ENCODE data around the gene GNL3. TPM values are rescaled to one million over a fixed set of nuclear protein-coding genes. Genes with fewer than 3 reads are reported as not detected.

The GNL3 gene
- total and polyA plus RNA-seq, 2 of the 8 experiments (the other 6 are each of a cell fraction or from before 2014, with no cell fraction given) = 45.5 to 184 TPM

DNA sequence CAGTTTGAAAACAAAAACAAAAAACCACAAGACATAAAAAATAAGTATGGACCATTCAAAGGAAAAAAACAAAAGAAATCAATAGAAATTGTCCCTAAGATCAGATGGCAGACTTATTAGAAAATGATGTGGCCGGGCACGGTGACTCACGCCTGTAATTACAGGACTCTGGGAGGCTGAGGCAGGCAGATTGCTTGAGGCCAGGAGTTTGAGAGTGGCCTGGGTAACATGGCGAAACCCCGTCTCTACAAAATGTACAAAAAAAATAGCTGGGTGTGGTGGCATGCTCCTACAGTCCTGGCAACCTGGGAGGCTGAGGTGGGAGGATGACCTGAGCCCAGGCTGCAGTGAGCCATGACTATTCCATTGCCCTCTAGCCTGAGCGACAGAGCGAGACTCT, 36.7 kb downstream of the GNL3 start:
- H3K18ac ChIP-seq (ENCODE audit: extremely low read depth, low read length) = no peak overlapping the region
- no peak for DNase-seq (ENCODE audit: low read depth in 1 of 2, low spot score in 2 of 2)
- no peak overlapping the region for H3K9ac ChIP-seq (replicated peaks in 1 of 4; ENCODE audit: extremely low read depth in 1 of 4, low read depth in 3 of 4, low read length in 3 of 4)
- H3K4me2 ChIP-seq (ENCODE audit: insufficient read depth in 1 of 2, low read depth in 2 of 2, low read length in 2 of 2) = no peak overlapping the region
- H3K23me2 ChIP-seq (ENCODE audit: low read depth, low read length) = no peaks in the 10 kb centered on the region
- no peak overlapping the region for H4K5ac ChIP-seq (ENCODE audit: insufficient read length, low read depth, low read length)
- no peaks in the 10 kb centered on the region for H4K20me1 ChIP-seq (replicated peaks in 1 of 2; ENCODE audit: control insufficient read depth in 1 of 2, insufficient read depth in 2 of 2, low read length in 2 of 2)
- no peak overlapping the region for H2BK15ac ChIP-seq (ENCODE audit: low read length)
- H4K91ac ChIP-seq (replicated peaks; ENCODE audit: insufficient read length, low read length) = no peak overlapping the region
- H3K27me3 ChIP-seq (replicated peaks in 1 of 4; ENCODE audit: control insufficient read depth in 3 of 4, extremely low read depth in 1 of 4, insufficient read depth in 3 of 4, low read length in 3 of 4) = no peaks in the 10 kb centered on the region
- no peak overlapping the region for H2BK12ac ChIP-seq (ENCODE audit: low read depth, low read length)
- FAIRE-seq = no peak
- no peak overlapping the region for H2BK20ac ChIP-seq (ENCODE audit: low read length)
- H3K56ac ChIP-seq (replicated peaks; ENCODE audit: insufficient read length, low read depth, low read length) = no peak overlapping the region
- H3K23ac ChIP-seq (ENCODE audit: insufficient read length) = no peak overlapping the region
- no peaks in the 10 kb centered on the region for H3K79me2 ChIP-seq (ENCODE audit: control insufficient read depth in 1 of 2, insufficient read depth in 2 of 2, low read length in 2 of 2)
- no peak overlapping the region for H3K4me3 ChIP-seq (ENCODE audit: extremely low read depth in 1 of 4, insufficient read depth in 2 of 4, low read depth in 3 of 4, low read length in 4 of 4)
- no peaks in the 10 kb centered on the region for H3K9me3 ChIP-seq (ENCODE audit: insufficient read depth in 2 of 2, low read depth in 1 of 2, low read length in 1 of 2)
- ChIA-PET POLR2A (ENCODE audit: partially characterized antibody) (no interaction called here), CTCF (ENCODE audit: partially characterized antibody) (no interaction called here)
- H2BK120ac ChIP-seq (replicated peaks; ENCODE audit: low read depth, low read length) = no peak overlapping the region
- no peak overlapping the region for H3K27ac ChIP-seq (ENCODE audit: low read depth, low read length)
- H4K8ac ChIP-seq (ENCODE audit: extremely low read depth, insufficient read depth, low read length) = no peak overlapping the region
- H2AK5ac ChIP-seq (ENCODE audit: low read depth, low read length) = no peak overlapping the region
- no peaks in the 10 kb centered on the region for H3K4me1 ChIP-seq (replicated peaks in 1 of 4; ENCODE audit: control insufficient read depth in 3 of 4, insufficient read depth in 4 of 4, low read length in 3 of 4)
- 95% methylated on average over 7 of the region's 7 CpGs; no CpG with 5 or more reads in 1 of the 2 experiments for WGBS, 2 experiments (ENCODE audit: extremely low coverage in 1 of 2, insufficient coverage in 1 of 2, insufficient read length in 1 of 2, insufficient replicate concordance in 2 of 2, low coverage in 1 of 2, low lambda C conversion rate in 2 of 2, missing lambda C conversion rate in 1 of 2)
- TF ChIP-seq, protein P1, sequence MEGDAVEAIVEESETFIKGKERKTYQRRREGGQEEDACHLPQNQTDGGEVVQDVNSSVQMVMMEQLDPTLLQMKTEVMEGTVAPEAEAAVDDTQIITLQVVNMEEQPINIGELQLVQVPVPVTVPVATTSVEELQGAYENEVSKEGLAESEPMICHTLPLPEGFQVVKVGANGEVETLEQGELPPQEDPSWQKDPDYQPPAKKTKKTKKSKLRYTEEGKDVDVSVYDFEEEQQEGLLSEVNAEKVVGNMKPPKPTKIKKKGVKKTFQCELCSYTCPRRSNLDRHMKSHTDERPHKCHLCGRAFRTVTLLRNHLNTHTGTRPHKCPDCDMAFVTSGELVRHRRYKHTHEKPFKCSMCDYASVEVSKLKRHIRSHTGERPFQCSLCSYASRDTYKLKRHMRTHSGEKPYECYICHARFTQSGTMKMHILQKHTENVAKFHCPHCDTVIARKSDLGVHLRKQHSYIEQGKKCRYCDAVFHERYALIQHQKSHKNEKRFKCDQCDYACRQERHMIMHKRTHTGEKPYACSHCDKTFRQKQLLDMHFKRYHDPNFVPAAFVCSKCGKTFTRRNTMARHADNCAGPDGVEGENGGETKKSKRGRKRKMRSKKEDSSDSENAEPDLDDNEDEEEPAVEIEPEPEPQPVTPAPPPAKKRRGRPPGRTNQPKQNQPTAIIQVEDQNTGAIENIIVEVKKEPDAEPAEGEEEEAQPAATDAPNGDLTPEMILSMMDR (IDR thresholded peaks at IDR 0.05; ENCODE audit: control extremely low read depth in 1 of 3, insufficient read depth in 1 of 3, low read depth in 1 of 3, low read length in 3 of 3) = no peak
- no peak for TF ChIP-seq SIRT6 (IDR thresholded peaks at IDR 0.05; ENCODE audit: low read length)
- TF ChIP-seq KDM5A (IDR thresholded peaks at IDR 0.05; ENCODE audit: low read length) = no peak
- no peak for TF ChIP-seq JUN (IDR thresholded peaks at IDR 0.05; ENCODE audit: low read depth, low read length)
- TF ChIP-seq RBBP5 (IDR thresholded peaks at IDR 0.05; ENCODE audit: borderline replicate concordance, low read depth, low read length) = no peak
- no peak for TF ChIP-seq SP1 (IDR thresholded peaks at IDR 0.05; ENCODE audit: low read depth, low read length)
- H2BK5ac ChIP-seq (ENCODE audit: low read depth, low read length) = no peak overlapping the region
- H3K4ac ChIP-seq (replicated peaks; ENCODE audit: insufficient read length, low read depth, low read length) = no peak overlapping the region
- H3K14ac ChIP-seq (ENCODE audit: insufficient read length) = no peak overlapping the region
- no peaks in the 10 kb centered on the region; a peak in 1 of 8 replicates for H3K36me3 ChIP-seq (ENCODE audit: control insufficient read depth in 2 of 4, insufficient read depth in 4 of 4, low read length in 3 of 4)
- no peaks in the 10 kb centered on the region for H3K79me1 ChIP-seq (ENCODE audit: low read depth, low read length)
- H2AFZ ChIP-seq (ENCODE audit: low read length) = no peak overlapping the region

Measured in H1 (cell line).